ENCODE data around the gene CEP104. TPM values are rescaled to one million over a fixed set of nuclear protein-coding genes. Genes with fewer than 3 reads are reported as not detected.

The CEP104 gene
- total RNA-seq, 1 experiment from 2014 or later: 35.6 TPM

DNA sequence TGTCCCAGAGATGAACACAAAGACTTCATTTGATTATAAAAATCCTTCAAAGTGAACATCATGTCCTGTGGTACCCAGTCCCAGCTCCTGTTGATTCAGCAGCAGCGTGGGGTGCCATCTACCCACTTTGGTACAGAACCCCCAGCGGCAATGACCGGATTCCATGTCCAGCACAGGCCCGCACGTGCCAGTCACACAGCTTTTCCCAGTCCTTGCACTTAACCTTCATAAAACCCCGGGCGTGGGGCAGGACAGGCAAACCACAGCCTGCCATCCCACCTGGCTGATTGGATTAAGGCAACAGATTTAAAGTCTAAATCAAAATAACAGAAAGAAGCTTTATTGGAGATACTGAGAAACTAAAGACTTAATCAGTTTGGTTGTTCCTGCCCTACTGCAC, 15.5 kb downstream of the CEP104 start:
- CTCF ChIA-PET: no interaction called here
- Histone ChIP-seq H3K9me3 (peaks cover 4% of the 10 kb centered on the region; the same call in 1 of the 2 replicates), H3K4me1 (no peaks in the 10 kb centered on the region), H3K4me3 (ENCODE audit: low read depth, low read length) (no peak overlapping the region), H3K27me3 (replicated peaks; ENCODE audit: control insufficient read depth, insufficient read depth, low read length) (no peaks in the 10 kb centered on the region), H3K36me3 (ENCODE audit: control insufficient read depth, insufficient read depth, low read length) (peaks cover 1% of the 10 kb centered on the region)
- no peak overlapping the region for H3K4me3 Mint-ChIP-seq (ENCODE audit: unreplicated experiment)
- TF ChIP-seq CTCF (IDR thresholded peaks at IDR 0.05; ENCODE audit: insufficient read depth in 1 of 2, low read depth in 1 of 2, low read length in 1 of 2, severe bottlenecking in 1 of 2, unreplicated experiment in 1 of 2): no peak
- DNase-seq: no peak
- H3K27me3 Mint-ChIP-seq (ENCODE audit: insufficient read depth, unreplicated experiment): no peaks in the 10 kb centered on the region
- no peak overlapping the region for H3K27ac Mint-ChIP-seq (ENCODE audit: unreplicated experiment)
- no peaks in the 10 kb centered on the region for H3K9me3 Mint-ChIP-seq (ENCODE audit: unreplicated experiment)
- intact Hi-C loops (cut with micrococcal nuclease; ENCODE audit: unreplicated experiment): no loop called here
- POLR2A ChIA-PET: interaction anchor here (0.7 kb wide), 1 partner anchor 16 kb away, joined by 5 read pairs; no protein-coding TSS in a partner anchor
- no peaks in the 10 kb centered on the region for H3K4me1 Mint-ChIP-seq (ENCODE audit: low read depth, unreplicated experiment)
- BruUV-seq (replicated peaks): no TSS peak
- peaks cover 45% of the 10 kb centered on the region for H3K36me3 Mint-ChIP-seq (ENCODE audit: insufficient read depth, unreplicated experiment)

GRCh38 chr1:3838788-3839187, 18.2 kb downstream of the CEP104 start:
- Mint-ChIP-seq H3K36me3 (ENCODE audit: insufficient read depth, unreplicated experiment) (peaks cover 47% of the 10 kb centered on the region), H3K27ac (ENCODE audit: unreplicated experiment) (no peak overlapping the region), H3K4me3 (ENCODE audit: unreplicated experiment) (no peak overlapping the region), H3K4me1 (ENCODE audit: low read depth, unreplicated experiment) (no peaks in the 10 kb centered on the region), H3K27me3 (ENCODE audit: insufficient read depth, unreplicated experiment) (no peaks in the 10 kb centered on the region), H3K9me3 (ENCODE audit: unreplicated experiment) (no peaks in the 10 kb centered on the region)
- ChIA-PET POLR2A (no interaction called here), CTCF (no interaction called here)
- Histone ChIP-seq H3K36me3 (ENCODE audit: control insufficient read depth, insufficient read depth, low read length) (peaks cover 1% of the 10 kb centered on the region), H3K27me3 (replicated peaks; ENCODE audit: control insufficient read depth, insufficient read depth, low read length) (no peaks in the 10 kb centered on the region), H3K9me3 (peaks cover 4% of the 10 kb centered on the region; the same call in 1 of the 2 replicates), H3K4me1 (no peaks in the 10 kb centered on the region), H3K4me3 (ENCODE audit: low read depth, low read length) (no peak overlapping the region)
- no TSS peak for BruUV-seq (replicated peaks)
- no peak for DNase-seq
- intact Hi-C loops (cut with micrococcal nuclease; ENCODE audit: unreplicated experiment): no loop called here
- TF ChIP-seq CTCF (IDR thresholded peaks at IDR 0.05; ENCODE audit: insufficient read depth in 1 of 2, low read depth in 1 of 2, low read length in 1 of 2, severe bottlenecking in 1 of 2, unreplicated experiment in 1 of 2): no peak

DNA sequence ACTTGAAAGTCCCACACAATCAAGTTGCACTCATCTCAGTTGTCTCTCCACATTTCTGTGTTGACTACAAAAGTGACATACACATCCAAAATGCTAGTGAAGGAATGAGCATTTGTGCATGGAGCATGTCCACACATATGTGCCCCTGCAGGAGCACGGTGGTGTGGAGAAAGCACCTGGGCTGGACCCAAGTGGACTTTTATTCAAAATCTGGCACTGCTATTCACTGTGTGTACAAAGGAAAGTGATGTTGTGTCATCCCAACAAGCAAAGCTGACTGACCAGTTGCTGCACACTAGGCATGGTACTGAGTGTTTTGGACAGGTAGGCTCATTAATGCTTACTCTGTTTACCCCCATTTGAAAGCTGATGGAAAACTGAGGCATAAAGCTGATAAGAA, 19.3 kb downstream of the CEP104 start:
- CTCF ChIA-PET: no interaction called here
- no TSS peak for BruUV-seq (replicated peaks)
- Histone ChIP-seq H3K9me3 (peaks cover 4% of the 10 kb centered on the region; the same call in 1 of the 2 replicates), H3K4me1 (no peaks in the 10 kb centered on the region), H3K27me3 (replicated peaks; ENCODE audit: control insufficient read depth, insufficient read depth, low read length) (no peaks in the 10 kb centered on the region), H3K4me3 (ENCODE audit: low read depth, low read length) (no peak overlapping the region), H3K36me3 (ENCODE audit: control insufficient read depth, insufficient read depth, low read length) (peaks cover 1% of the 10 kb centered on the region)
- TF ChIP-seq CTCF (IDR thresholded peaks at IDR 0.05; ENCODE audit: insufficient read depth in 1 of 2, low read depth in 1 of 2, low read length in 1 of 2, severe bottlenecking in 1 of 2, unreplicated experiment in 1 of 2): no peak
- H3K36me3 Mint-ChIP-seq (ENCODE audit: insufficient read depth, unreplicated experiment): peaks cover 37% of the 10 kb centered on the region
- H3K4me1 Mint-ChIP-seq (ENCODE audit: low read depth, unreplicated experiment): no peaks in the 10 kb centered on the region
- H3K27ac Mint-ChIP-seq (ENCODE audit: unreplicated experiment): no peak overlapping the region
- POLR2A ChIA-PET: no interaction called here
- intact Hi-C loops (cut with micrococcal nuclease; ENCODE audit: unreplicated experiment): no loop called here
- no peaks in the 10 kb centered on the region for H3K9me3 Mint-ChIP-seq (ENCODE audit: unreplicated experiment)
- H3K27me3 Mint-ChIP-seq (ENCODE audit: insufficient read depth, unreplicated experiment): no peaks in the 10 kb centered on the region
- DNase-seq: no peak
- H3K4me3 Mint-ChIP-seq (ENCODE audit: unreplicated experiment): no peak overlapping the region
